ENCODE measurements around the gene ECE2. TPM values are rescaled to one million over a fixed set of nuclear protein-coding genes. Genes with fewer than 3 reads are reported as not detected.
"Not testable (repeated sequence)": the region's sequence is repeated elsewhere in the genome, so short reads cannot be mapped to it uniquely, and the experiment has no call there.

The ECE2 gene
- total RNA-seq, 1 donor from 2014 or later: not detected

DNA sequence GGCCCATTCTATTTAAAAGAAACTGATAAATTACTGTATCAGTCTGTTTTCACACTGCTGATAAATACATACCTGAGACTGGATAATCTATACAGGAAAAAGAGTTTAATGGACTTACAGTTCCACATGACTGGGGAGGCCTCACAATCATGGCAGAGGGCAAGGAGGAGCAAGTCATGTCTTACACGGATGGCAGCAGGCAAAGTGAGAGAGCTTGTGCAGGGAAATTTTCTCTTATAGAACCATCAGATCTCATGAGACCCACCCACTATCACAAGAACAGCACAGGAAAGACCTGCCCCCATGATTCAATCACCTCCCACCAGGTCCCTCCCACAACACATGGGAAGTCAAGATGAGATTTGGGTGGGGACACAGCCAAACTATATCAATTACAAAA lies 8.6 kb upstream of the ECE2 start:
- ATAC-seq: not testable (repeated sequence)

DNA sequence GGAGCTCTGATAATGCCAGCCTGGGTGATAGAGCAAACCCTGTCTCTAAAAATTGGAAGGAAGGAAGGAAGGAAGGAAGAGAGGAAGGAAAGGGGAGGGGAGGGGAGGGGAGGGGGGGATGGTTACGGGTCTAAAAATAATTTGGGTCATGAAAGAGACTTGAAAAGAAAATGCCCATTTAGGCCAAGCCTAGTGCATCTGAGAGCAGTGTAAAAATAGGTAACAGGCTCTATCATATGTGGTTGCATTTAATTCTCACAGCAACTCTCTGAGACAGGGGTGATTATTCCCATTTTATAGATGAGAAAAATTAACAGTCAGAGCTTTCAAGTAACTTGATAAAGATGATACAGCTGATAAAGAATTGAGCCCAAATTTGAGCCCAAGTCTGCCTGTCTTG lies 3.6 kb upstream of the ECE2 start:
- no peak for ATAC-seq

DNA sequence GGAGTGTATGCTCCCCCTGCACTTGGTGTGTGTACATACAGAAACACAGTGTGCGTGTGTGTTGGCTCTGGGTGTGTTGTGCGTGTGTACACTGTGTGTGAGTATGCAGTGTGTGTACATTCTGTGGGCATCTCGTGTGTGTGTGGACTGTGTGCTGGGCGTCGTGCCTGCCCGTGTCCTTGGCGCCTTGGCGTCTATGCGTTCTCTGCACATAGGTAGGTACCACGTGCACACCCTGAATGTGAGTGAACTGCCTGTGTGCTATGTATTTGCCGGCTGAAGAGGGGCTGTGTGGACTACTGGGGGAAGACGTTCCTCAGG lies 481 bp upstream of the ECE2 start:
- ATAC-seq: no peak

GRCh38 chr3:184277366-184277765 lies 1.5 kb downstream of the ECE2 start:
- no peak for ATAC-seq

GRCh38 chr3:184282941-184283340 lies 7.1 kb downstream of the ECE2 start:
- ATAC-seq: no peak

- no peak for ATAC-seq
These were observed 7.9 kb downstream of the ECE2 start for GRCh38 chr3:184283681-184284080.

DNA sequence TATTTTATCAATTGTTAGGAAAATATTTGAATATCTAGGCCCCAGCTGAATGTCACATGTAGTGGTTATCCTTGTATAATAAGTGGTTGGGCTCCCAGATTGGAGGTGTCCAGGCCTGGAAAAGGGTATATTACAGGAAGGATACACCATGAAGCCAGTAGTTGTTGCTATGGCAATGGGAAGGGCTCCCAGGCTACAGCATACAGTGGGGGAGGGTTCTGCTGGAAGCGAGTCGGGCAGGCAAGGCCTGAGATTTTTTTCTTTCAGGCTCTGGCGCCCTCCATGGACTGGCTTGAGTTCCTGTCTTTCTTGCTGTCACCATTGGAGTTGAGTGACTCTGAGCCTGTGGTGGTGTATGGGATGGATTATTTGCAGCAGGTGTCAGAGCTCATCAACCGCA lies 8.9 kb downstream of the ECE2 start:
- ATAC-seq: peak; percentile 65

DNA sequence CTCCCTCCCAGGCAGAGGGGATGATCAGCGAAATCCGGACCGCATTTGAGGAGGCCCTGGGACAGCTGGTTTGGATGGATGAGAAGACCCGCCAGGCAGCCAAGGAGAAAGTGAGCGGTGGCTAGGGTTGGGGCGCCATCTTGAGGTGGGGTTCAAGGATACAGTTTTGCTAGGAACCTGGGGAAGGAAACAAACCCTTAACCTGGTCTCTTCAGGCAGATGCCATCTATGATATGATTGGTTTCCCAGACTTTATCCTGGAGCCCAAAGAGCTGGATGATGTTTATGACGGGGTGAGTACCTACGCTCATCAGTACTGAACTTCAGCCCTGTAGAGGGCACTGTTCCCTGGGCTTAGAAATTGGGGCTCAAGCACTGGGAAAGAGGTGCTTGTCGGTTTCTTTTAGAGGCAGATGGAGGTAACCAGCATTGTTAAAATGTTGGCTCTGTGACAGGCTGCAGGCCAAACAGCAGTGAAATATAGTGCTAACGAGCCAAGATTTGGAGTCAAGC lies 13.7 kb downstream of the ECE2 start:
- peak; percentile 40 for ATAC-seq

DNA sequence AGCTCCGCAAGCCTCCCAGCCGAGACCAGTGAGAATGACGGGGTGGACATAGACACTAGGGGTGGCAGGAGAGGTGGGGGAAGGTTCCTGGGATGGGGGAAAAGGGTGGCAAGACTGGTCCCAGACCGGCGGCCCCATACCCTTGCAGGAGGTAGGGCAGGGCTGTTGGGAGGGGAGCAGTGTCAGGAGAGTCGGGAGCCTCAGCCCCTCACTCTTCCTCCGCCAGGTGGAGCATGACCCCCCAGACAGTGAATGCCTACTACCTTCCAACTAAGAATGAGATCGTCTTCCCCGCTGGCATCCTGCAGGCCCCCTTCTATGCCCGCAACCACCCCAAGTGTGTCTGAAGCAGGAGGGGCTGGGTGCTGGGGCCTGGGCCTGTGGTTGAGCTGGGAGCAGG lies 14.5 kb downstream of the ECE2 start:
- ATAC-seq: no peak

GRCh38 chr3:184291044-184291737 lies 15.4 kb downstream of the ECE2 start:
- ATAC-seq: peak; percentile 4

GRCh38 chr3:184291738-184292445 lies 16.1 kb downstream of the ECE2 start:
- ATAC-seq: no peak

- no peak for ATAC-seq
These were observed 19.9 kb downstream of the ECE2 start for GRCh38 chr3:184295771-184296170.

- ATAC-seq: no peak
These were observed 20.8 kb downstream of the ECE2 start for GRCh38 chr3:184296616-184297015.

- peak; percentile 99 for ATAC-seq
These were observed 23.1 kb downstream of the ECE2 start, which contains the start of gene PSMD2 for GRCh38 chr3:184298759-184299487. Gene PSMD2, plus strand, starts transcription at chr3:184299241. Its CDS starts 26 bp downstream, at chr3:184299267.

DNA sequence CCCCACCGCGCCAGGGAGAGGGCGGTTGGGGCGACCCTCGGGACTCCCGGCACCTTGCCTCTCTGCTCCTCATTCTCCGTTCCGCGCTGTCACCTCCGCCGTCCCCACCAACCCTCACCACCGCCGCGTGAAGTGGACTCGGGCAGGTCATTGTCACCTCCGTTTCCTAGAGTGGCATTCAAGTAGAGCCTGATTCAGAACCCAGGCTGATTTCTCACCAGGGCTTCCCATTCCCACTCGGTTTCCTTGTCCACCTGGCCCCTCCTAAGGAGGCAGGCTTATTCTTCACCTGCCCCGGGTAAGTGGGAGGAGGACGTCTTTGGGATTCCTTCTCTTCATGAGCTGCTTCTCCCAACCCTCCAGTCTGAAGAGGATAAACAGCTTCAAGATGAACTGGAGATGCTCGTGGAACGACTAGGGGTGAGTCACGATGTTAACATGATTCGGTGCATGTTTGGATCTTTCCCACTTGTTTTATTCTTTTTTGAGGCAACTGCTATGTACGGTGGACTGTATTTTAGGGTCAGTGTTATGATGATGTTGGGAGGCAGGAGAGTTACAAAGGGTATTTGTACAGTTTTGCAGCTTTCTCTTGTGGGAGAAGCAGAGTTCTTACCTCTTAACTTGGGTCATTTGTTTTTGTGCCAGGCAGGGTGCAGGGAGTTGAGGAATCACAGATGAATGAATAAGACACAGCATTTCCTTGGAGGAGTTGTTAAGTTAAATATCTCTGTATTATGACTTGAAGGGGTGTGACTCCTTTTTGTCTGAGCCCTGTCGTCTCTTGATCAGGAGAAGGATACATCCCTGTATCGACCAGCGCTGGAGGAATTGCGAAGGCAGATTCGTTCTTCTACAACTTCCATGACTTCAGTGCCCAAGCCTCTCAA lies 23.9 kb downstream of the ECE2 start:
- ATAC-seq: peak; percentile 28

GRCh38 chr3:184300378-184300720 lies 24.5 kb downstream of the ECE2 start:
- no peak for ATAC-seq

DNA sequence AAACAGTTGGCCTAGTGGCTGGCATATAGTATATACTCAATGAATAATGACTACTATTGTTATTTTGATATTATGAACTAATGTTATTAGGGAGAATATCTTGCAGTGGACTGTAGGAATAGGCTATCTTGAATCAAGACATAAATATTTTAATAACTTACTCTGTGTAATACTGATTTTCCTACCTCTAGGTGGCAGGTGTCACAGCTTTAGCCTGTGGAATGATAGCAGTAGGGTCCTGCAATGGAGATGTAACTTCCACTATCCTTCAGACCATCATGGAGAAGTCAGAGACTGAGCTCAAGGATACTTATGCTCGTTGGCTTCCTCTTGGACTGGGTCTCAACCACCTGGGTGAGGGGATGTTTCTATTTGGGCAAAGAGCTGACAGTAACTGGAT lies 29.8 kb downstream of the ECE2 start:
- peak; percentile 33 for ATAC-seq

DNA sequence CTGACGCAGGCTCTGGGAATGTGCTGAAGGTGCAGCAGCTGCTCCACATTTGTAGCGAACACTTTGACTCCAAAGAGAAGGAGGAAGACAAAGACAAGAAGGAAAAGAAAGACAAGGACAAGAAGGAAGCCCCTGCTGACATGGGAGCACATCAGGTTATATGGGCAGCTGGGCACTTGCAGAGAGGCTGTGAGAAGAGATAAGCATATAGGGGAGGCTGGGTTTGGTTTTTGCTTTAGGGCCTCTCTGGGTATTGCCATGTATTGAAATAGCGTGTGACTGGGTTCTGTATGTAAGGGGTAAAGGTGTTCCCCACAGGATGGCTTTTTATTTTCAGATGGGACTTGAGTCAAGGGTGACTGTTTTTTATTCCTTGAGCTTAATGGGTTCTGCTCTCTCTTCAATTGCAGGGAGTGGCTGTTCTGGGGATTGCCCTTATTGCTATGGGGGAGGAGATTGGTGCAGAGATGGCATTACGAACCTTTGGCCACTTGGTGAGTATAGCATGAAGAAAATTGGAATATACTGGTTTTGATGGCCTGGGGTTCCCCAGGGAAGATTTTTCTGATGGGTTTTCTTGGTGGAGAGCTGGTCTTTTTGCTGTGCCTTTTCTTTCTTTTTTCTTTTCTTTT lies 30.6 kb downstream of the ECE2 start:
- no peak for ATAC-seq

GRCh38 chr3:184307915-184308314 lies 32.1 kb downstream of the ECE2 start:
- ATAC-seq: no peak

GRCh38 chr3:184308744-184309143 lies 32.9 kb downstream of the ECE2 start:
- ATAC-seq: no peak

- no peak for ATAC-seq
These were observed 35.8 kb downstream of the ECE2 start for GRCh38 chr3:184311633-184312032.

GRCh38 chr3:184314363-184314699 lies 38.5 kb downstream of the ECE2 start, which contains the start of gene EIF4G1:
Gene EIF4G1, plus strand, starts transcription at chr3:184314606. Its CDS starts 1,191 bp downstream, at chr3:184315797.
- ATAC-seq: peak; percentile 85

All from esophagus mucosa (tissue), 1 donor.